Adrenal gland (tissue), 5 donors: ENCODE data around the gene MPDZ.

Experiments used
- POLR2A ChIP-seq, 2 donors: fragments of 450-650 bp; IDR thresholded peaks; one replicate each; pipeline ENCODE4 v1.6.1; 2017; ENCODE audit warnings: antibody characterized with exemption in 2 of 2, mild to moderate bottlenecking in 2 of 2, moderate library complexity in 1 of 2
- TF ChIP-seq, protein P1 (sequence below), 6 experiments: fragments of 450-650 bp in 4 of 6; fragments of 200-600 bp in 2 of 6; sonication (generic) in 1 of 6; IDR thresholded peaks; 1 replicate in 5 of 6; 2 replicates in 1 of 6; pipeline versions ENCODE4 v1.5.1 to v1.8.0; 2016 to 2021; ENCODE audit warnings: antibody characterized with exemption in 6 of 6, mild to moderate bottlenecking in 2 of 6, moderate library complexity in 1 of 6
- donor health status: DM: no; HTN: no; CAD: no.

DNA sequence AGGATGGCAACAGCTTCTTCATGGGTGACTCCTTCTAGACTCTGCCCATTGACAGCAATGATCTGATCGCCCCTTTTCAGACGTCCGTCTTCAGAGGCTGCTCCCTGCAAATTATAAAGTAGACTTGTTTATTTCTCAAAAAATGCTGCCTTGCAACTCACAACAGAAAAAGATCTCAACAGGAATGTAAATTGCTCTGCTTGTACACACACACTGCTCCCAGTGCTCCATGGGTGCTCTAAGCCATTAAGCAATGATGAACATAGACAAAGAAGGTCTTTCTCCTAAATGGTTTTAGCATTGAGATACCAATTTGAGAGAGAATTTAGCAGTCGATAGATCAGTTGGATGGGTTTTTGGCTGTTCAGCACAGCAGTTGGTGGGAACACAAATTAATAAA lies 172.5 kb downstream of the MPDZ start:
- TF ChIP-seq, protein P1, sequence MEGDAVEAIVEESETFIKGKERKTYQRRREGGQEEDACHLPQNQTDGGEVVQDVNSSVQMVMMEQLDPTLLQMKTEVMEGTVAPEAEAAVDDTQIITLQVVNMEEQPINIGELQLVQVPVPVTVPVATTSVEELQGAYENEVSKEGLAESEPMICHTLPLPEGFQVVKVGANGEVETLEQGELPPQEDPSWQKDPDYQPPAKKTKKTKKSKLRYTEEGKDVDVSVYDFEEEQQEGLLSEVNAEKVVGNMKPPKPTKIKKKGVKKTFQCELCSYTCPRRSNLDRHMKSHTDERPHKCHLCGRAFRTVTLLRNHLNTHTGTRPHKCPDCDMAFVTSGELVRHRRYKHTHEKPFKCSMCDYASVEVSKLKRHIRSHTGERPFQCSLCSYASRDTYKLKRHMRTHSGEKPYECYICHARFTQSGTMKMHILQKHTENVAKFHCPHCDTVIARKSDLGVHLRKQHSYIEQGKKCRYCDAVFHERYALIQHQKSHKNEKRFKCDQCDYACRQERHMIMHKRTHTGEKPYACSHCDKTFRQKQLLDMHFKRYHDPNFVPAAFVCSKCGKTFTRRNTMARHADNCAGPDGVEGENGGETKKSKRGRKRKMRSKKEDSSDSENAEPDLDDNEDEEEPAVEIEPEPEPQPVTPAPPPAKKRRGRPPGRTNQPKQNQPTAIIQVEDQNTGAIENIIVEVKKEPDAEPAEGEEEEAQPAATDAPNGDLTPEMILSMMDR (IDR thresholded peaks at IDR 0.05), result no peak
- TF ChIP-seq POLR2A (IDR thresholded peaks at IDR 0.05), result no peak
